NCI-H82 treated with DMSO at 0.1 percent for 48 hours (cell line): ENCODE data around the gene ANXA4.

Source experiments
- DNase-seq: peaks from one replicate; lab custom pipeline; 2025; ENCODE audit not compliant: unreplicated experiment; lab: John Stamatoyannopoulos, UW

The ANXA4 gene

GRCh38 chr2:69776886-69777785 is 35.2 kb downstream of the ANXA4 start:
- no peak for DNase-seq

DNA sequence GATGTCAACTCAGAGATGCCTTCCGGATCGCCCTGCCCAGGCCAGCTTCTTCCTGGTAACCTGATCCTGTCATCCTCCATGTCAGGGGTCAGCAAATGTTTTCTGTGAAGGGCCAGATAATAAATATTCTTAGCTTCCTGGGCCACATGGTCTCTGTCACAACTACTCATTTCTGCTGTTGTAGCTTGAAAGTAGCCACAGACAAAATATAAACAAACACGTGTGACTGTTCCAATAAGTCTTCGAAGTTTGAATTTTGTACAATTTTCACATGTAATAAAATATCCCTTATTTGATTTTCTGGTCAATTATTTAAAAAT is 35.8 kb downstream of the ANXA4 start:
- DNase-seq = no peak

DNA sequence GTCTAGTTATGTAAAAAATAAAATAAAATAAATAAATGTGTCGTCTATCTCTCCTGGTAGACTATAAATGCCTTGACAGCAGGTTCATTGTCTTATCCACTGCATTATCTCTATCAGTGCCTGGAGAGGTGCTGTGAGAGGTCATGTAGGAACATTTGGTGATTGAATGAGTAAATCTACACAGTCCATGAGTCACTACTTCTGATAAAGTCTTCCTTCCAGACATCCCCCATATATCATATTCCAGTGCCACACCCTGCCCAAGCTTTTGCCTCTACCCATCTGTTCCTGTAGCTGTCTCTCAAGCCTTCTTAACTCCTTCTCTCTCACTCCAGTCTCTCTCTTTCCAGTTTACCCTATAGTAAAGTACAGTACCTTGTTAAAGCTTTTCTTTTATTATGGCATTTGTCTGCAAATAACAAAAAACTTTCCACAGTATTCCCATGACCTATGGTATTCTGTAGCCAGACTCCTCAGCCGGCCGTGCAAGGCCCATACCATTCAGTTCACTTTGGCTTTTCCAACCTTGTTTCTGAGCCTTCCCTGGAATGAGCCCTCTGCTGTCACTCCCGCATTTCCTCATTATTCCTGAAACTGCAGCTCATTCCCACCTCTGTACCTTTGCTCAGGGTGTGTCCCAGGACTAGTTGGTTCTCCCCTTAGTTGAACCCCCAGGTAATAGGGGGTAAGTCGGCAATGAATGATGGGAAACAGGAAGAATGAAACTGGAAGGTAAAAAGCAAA is 37.5 kb downstream of the ANXA4 start:
- DNase-seq = peak; percentile 31

DNA sequence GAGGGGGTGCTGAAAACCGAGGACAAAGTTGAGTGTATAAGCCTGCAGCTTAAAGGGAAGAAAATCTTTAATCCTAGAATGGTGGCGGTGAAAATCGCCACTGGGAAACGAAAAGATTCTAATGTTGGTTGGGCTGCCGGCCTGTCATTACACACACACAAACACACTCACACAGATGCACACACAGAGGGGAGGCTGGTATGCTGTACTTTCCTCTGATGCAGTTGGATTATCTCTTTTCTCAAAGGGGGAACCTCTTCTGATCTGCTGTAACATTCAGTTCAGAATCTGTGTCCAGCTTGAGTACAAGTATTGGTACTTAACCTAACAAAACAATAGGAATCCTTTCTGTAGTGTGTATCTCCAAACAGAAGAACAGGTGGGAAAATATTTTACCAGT is 39.0 kb downstream of the ANXA4 start:
- no peak for DNase-seq

GRCh38 chr2:69781321-69782248 is 39.7 kb downstream of the ANXA4 start:
- DNase-seq = no peak

DNA sequence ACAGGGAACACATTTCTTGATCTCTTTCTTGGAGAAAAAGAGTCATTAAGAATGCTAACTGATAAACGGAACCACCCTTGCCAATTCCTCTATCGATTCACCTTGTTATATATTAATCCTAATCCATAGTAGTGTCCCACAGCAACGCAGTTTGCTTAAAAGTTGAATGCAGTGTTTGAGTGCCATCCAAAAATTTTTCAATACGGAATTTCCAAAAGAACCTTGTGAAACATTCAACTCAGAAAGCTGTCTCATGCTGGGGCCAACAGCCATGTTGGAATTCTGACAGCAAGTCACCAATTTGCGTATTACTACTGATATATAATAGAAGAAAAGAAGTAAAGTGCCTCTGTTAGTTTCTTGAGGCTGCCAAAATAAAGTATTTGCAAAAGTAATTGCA is 42.3 kb downstream of the ANXA4 start:
- DNase-seq = no peak

- DNase-seq = no peak
Measured at GRCh38 chr2:69785358-69785757, 43.4 kb downstream of the ANXA4 start.

- no peak for DNase-seq
Measured at GRCh38 chr2:69786052-69786560, 44.2 kb downstream of the ANXA4 start.

DNA sequence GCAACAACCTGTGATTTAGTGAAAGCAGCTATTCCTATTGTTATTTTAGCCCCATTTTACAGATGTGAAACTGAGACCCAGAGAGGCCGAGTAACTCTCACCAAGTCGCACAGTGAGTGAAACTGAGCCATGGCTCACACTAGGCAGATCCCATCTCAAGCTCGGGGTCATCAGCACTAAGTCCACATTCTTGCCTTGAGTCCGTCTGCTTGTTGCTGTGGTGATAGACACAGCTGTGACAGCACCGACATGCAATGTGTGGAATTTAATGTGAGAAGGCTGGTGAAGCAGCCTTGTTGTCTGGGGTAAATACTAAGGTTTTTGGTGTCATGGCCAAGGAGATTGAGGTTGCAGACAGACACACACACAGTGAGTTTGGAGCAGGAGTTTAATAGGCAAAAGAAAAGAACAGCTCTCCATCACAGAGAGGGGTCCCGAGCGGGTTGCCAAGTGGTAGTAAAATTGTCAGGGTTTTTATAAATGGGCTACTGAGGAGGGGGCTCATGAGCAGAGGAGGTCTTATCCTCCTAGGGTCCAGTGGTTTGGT is 47.3 kb downstream of the ANXA4 start:
- DNase-seq = no peak

DNA sequence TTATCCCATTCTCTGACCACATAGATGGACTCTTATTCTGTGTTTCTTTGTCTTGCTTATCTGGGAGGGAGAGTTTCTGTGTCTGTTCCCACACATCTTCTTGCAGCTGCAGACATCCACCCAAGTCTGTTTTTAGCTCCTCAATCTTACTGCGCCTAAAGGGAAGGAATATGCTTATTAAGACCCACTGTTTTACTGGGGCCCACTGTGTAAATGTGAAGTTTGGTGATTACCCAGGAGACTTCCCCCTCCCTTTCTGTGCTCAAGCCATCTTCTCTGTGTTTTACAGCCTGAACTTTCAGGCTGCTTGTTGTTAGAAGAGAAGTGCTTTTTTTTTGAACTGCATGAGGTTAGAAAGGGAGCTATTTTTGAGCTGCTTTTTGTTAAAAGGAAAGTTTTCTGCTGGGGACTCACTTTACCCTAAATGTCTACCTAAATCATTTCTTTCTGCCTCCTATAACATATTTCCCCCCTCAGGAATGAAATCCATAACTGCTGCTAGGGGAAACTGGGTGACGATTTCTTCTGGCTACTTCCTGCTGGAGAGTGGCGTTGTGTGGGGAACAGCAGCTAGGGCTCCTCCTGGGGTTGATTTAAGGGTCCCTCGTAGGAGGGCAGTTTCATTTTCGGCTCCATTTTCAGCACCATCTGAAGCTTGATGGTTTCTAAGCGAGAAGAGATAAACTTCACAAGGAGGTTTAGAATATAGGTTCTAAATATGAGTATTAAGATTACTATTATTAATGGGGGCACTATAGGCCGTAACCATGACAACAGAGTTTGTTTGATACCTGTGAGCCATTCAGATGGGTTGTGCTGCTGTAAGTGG is 48.1 kb downstream of the ANXA4 start:
- no peak for DNase-seq

- no peak for DNase-seq
Measured at GRCh38 chr2:69790601-69790959, 48.6 kb downstream of the ANXA4 start.

- peak; percentile 49 for DNase-seq
Measured at GRCh38 chr2:69791045-69791444, 49.1 kb downstream of the ANXA4 start.

- no peak for DNase-seq
Measured at GRCh38 chr2:69796174-69796573, 54.2 kb downstream of the ANXA4 start.

- DNase-seq = no peak
Measured at GRCh38 chr2:69797235-69797634, 55.3 kb downstream of the ANXA4 start.

- no peak for DNase-seq
Measured at GRCh38 chr2:69797836-69798289, 55.9 kb downstream of the ANXA4 start.

DNA sequence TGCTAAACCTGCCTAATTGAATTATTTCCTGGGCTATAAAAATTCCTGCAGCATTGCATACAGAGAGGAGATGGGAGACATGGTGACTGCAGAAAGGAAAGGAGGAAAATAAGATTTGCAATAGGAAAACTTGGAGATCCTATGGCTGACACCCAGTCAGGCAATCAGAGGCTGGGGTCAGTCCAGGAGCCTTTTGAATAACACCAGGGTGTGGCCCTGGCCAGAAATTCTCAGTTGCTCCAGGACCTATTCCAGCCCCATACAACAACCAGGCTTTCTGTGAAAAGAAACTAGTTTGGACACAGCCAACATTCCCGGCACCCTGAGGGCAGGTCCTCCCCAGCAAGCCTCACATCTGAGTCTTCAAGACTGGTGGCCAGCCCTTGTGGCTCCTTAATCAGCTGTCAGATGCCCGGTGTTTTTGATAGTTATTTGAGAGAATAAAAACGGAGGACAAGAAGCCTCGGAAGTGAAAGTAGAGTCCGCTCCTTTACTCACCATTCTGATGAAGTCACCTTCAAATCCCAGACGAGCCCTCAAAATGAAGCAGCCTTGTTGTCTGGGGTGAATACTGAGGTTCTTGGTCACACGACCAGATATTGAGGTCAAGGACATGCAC is 56.5 kb downstream of the ANXA4 start:
- DNase-seq = no peak

- DNase-seq = no peak
Measured at GRCh38 chr2:69798909-69799526, 57.1 kb downstream of the ANXA4 start.

GRCh38 chr2:69801745-69802290 is 59.9 kb downstream of the ANXA4 start:
- no peak for DNase-seq
